K562 (cell line): ENCODE measurements around the gene AMBRA1.

Source experiments
- CBX8 ChIP-seq: fragments of 200-600 bp; sonication (generic); IDR thresholded peaks from 2 replicates; pipeline ENCODE4 v1.6.1; 2012; ENCODE audit warnings: borderline replicate concordance, mixed run types, low read depth, mild to moderate bottlenecking, moderate library complexity, mixed read lengths, low read length, control low read depth, inconsistent platforms; ENCODE audit not compliant: poor library complexity, severe bottlenecking; ENCODE audit errors: extremely low read depth
- CTCF ChIP-seq, 3 experiments: IDR thresholded peaks in 2 of 3; conservative IDR thresholded peaks in 1 of 3; 2 replicates each; pipeline ENCODE4 v1.5.1; 2011 to 2012; ENCODE audit warnings: low read length in 3 of 3, mild to moderate bottlenecking in 3 of 3, control low read depth in 2 of 3, improper control_type of control experiment in 1 of 3, inconsistent platforms in 1 of 3, low read depth in 1 of 3, mixed read lengths in 1 of 3, moderate library complexity in 1 of 3; ENCODE audit not compliant: insufficient read depth in 2 of 3
- ESRRB ChIP-seq: fragments of 250-450 bp; sonication (Bioruptor Pico); IDR thresholded peaks from 2 replicates; pipeline ENCODE4 v1.5.0; 2020; ENCODE audit warnings: mild to moderate bottlenecking, moderate library complexity, borderline replicate concordance
- MAZ ChIP-seq, 2 experiments: fragments of 450-650 bp in 1 of 2; sonication (generic) in 1 of 2; formaldehyde crosslinking; IDR thresholded peaks in 1 of 2; conservative IDR thresholded peaks in 1 of 2; 2 replicates each; pipeline versions ENCODE4 v1.4.0 to v1.5.0; 2020; ENCODE audit warnings: mild to moderate bottlenecking in 1 of 2, missing genetic modification reagents in 1 of 2
- MXD1 ChIP-seq: fragments of 250-450 bp; sonication (Bioruptor Pico); IDR thresholded peaks from 2 replicates; pipeline ENCODE4 v1.8.0; 2021; ENCODE audit warnings: borderline replicate concordance, mild to moderate bottlenecking, moderate library complexity; ENCODE audit not compliant: poor library complexity, severe bottlenecking
- TEAD1 ChIP-seq, 2 experiments: fragments of 450-650 bp in 1 of 2; sonication (generic) in 1 of 2; formaldehyde crosslinking; IDR thresholded peaks; 2 replicates each; pipeline versions ENCODE4 v1.4.0 to v1.8.0; 2020 to 2022; ENCODE audit warnings: mild to moderate bottlenecking in 2 of 2, missing genetic modification reagents in 1 of 2
- TEAD4 ChIP-seq, 2 experiments: sonication (generic) in 1 of 2; formaldehyde crosslinking in 1 of 2; IDR thresholded peaks; 2 replicates each; pipeline versions ENCODE4 v1.6.1 to v1.8.0; 2012 to 2022; ENCODE audit warnings: borderline replicate concordance in 1 of 2, inconsistent platforms in 1 of 2, low read length in 1 of 2, mild to moderate bottlenecking in 1 of 2, missing genetic modification reagents in 1 of 2
- ZNF561 ChIP-seq: fragments of 450-650 bp; formaldehyde crosslinking; conservative IDR thresholded peaks from 2 replicates; pipeline ENCODE4 v1.4.0; 2020; ENCODE audit warnings: mild to moderate bottlenecking, moderate library complexity

- TF ChIP-seq ESRRB (CRISPR knock-in tag) (no peak), MXD1 (CRISPR knock-in tag) (no peak), TEAD4 (IDR thresholded peaks at IDR 0.05; ENCODE audit: low read length) (no peak), TEAD4 (CRISPR knock-in tag; IDR thresholded peaks at IDR 0.05; ENCODE audit: borderline replicate concordance) (no peak), MAZ (CRISPR knock-in tag; conservative IDR thresholded peaks at IDR 0.05 in 1 of 2, IDR thresholded peaks at IDR 0.05 in 1 of 2) (no peak), TEAD1 (CRISPR knock-in tag; IDR thresholded peaks at IDR 0.05) (no peak), CBX8 (no peak), ZNF561 (no peak), CTCF (IDR thresholded peaks at IDR 0.05 in 2 of 3, conservative IDR thresholded peaks at IDR 0.05 in 1 of 3; ENCODE audit: insufficient read depth in 2 of 3, low read depth in 1 of 3, low read length in 3 of 3) (no peak)
Measured at GRCh38 chr11:46520971-46521745, 72.7 kb downstream of the AMBRA1 start.
